ENCODE data around the gene MAF. TPM values are rescaled to one million over a fixed set of nuclear protein-coding genes. Genes with fewer than 3 reads are reported as not detected.

Gene MAF
- 0.58 and 7.3 TPM in 2 replicates for total RNA-seq

DNA sequence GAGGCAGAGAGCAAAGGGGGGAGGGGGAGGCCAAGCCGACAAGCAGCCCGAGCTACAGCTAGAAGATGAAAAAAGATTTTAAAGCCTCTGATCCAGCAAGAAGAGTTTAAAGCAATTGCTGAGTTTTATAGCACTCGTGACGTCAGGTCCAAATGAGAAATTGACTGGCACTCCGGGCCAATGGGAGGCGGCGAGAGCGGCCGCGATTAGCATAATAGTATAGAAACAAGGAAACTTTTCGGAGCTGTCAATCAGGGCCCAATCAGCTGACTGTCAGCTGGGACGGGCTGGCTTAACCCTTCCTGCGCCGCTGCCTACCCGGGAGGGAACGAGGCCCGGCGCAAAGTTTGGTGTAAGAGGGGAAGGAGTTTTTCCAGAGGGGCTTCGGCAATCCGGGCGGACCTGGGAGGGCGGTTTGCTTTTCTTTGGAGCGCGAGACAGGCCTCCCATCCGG, at the start of gene MAF:
Gene MAF, minus strand, starts transcription at position 100 of the 454 bp plus-strand sequence. CDS start 835 bp downstream, outside the sequence.
- H3K4me3 ChIP-seq (ENCODE audit: low read depth, low read length): peak within 1 kb of the TSS; percentile 82
- TF ChIP-seq, protein P1, sequence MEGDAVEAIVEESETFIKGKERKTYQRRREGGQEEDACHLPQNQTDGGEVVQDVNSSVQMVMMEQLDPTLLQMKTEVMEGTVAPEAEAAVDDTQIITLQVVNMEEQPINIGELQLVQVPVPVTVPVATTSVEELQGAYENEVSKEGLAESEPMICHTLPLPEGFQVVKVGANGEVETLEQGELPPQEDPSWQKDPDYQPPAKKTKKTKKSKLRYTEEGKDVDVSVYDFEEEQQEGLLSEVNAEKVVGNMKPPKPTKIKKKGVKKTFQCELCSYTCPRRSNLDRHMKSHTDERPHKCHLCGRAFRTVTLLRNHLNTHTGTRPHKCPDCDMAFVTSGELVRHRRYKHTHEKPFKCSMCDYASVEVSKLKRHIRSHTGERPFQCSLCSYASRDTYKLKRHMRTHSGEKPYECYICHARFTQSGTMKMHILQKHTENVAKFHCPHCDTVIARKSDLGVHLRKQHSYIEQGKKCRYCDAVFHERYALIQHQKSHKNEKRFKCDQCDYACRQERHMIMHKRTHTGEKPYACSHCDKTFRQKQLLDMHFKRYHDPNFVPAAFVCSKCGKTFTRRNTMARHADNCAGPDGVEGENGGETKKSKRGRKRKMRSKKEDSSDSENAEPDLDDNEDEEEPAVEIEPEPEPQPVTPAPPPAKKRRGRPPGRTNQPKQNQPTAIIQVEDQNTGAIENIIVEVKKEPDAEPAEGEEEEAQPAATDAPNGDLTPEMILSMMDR (conservative IDR thresholded peaks at IDR 0.05; ENCODE audit: low read depth, low read length): no peak
- DNase-seq (ENCODE audit: low read depth): peak; percentile 88

- DNase-seq (ENCODE audit: low read depth): no peak
- TF ChIP-seq, protein P1 (conservative IDR thresholded peaks at IDR 0.05; ENCODE audit: low read depth, low read length): no peak
- H3K4me3 ChIP-seq (ENCODE audit: low read depth, low read length): no peak overlapping the region
These were observed 48.3 kb upstream of the MAF start for GRCh38 chr16:79648826-79649225.

DNA sequence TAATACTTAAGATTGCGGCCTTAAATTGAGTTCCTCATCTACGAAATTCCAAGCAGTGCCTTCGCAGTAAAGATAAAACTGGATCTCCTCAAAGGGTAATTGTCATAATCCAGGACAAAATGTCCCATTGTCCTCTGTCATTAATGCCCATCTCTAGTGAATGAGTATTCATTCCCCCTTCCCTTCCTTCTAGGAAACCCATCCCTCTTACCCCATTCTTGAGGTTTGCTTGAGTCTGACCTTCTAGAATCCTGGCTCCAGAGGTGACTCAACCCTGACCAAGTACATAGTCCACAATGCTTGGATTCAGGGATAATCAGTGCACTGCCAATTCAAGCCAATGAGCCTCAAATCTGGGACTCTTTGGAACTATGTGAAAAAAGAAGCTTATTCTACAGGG, 47.0 kb upstream of the MAF start:
- TF ChIP-seq, protein P1 (conservative IDR thresholded peaks at IDR 0.05; ENCODE audit: low read depth, low read length): no peak
- no peak overlapping the region for H3K4me3 ChIP-seq (ENCODE audit: low read depth, low read length)
- DNase-seq (ENCODE audit: low read depth): no peak

- TF ChIP-seq, protein P1 (conservative IDR thresholded peaks at IDR 0.05; ENCODE audit: low read depth, low read length): no peak
- no peak for DNase-seq (ENCODE audit: low read depth)
- no peak overlapping the region for H3K4me3 ChIP-seq (ENCODE audit: low read depth, low read length)
These were observed 45.2 kb upstream of the MAF start for GRCh38 chr16:79645701-79646100.

DNA sequence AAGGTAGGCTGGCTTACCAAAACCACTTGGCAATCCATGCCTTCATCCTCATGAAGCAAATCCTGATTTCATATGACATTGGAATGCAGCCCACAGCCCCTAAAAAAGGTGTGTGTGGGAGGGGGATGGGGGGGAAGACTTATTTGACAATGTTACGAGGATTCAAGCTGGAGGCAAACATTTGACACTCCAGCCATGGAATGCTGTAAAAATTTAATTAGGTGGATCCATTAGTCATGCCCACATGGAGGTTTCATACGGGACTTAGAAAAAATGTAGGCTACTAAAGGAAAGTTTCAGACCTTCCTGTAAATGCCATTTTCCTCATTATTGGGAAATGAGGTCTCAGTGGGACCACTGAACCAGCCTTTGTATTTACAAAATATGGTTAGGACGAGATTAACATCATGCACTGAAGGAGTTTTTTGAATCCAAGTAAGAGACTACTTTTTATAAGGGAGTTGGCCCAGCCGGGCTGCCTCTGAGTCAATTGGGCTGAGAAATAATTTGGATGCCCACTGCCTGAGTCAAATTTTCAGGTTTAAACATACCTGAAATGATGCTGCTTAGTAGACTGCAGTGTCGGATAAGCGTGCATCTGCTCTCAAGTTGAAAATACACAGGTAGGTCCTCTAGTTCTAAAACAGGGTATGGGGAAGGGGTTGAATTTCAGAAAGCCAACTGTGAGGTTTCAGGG, 44.6 kb upstream of the MAF start:
- peak; percentile 48 for DNase-seq (ENCODE audit: low read depth)
- H3K4me3 ChIP-seq (ENCODE audit: low read depth, low read length): no peak overlapping the region
- TF ChIP-seq, protein P1 (conservative IDR thresholded peaks at IDR 0.05; ENCODE audit: low read depth, low read length): no peak

DNA sequence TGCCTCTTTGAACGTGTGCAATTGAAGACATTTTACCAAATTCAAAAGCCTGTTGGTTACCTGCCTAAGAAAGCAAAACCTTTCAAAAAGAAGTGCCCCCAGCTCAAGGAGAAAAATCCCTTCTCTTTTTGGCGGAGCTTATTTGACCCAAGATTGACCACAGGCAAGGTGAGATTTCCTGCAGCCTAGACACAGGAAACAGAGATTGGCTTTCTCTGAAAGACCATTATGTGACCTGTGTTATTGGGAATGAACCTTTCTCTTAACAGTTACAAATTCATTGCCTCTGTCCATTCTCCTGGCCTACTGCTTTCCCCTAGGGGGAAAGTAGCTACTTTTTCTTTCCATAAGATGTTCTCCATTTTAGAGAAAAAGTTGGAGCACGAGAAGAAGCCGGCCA, 42.1 kb upstream of the MAF start:
- no peak for DNase-seq (ENCODE audit: low read depth)
- H3K4me3 ChIP-seq (ENCODE audit: low read depth, low read length): no peak overlapping the region
- TF ChIP-seq, protein P1 (conservative IDR thresholded peaks at IDR 0.05; ENCODE audit: low read depth, low read length): no peak
